ENCODE results near the gene GPR87.

GPR87 gene

GRCh38 chr3:151314593-151314992, 2.0 kb downstream of the GPR87 start:
- Histone ChIP-seq H3K4me2 (ENCODE audit: low read length) (no peak overlapping the region), H3F3A (ENCODE audit: insufficient read depth, low read length) (no peaks in the 10 kb centered on the region), H3K27ac (ENCODE audit: low read depth, low read length, poor library complexity, severe bottlenecking) (no peak overlapping the region), H3K36me3 (ENCODE audit: insufficient read depth, low read length) (no peaks in the 10 kb centered on the region), H3K9ac (ENCODE audit: low read length) (no peak overlapping the region), H3K4me3 (ENCODE audit: low read depth, low read length, poor library complexity, severe bottlenecking) (no peak overlapping the region), H3K79me2 (ENCODE audit: insufficient read depth, low read length) (no peaks in the 10 kb centered on the region), H3K4me1 (ENCODE audit: insufficient read depth, low read length, severe bottlenecking) (no peaks in the 10 kb centered on the region), H4K20me1 (ENCODE audit: insufficient read depth, low read length) (no peaks in the 10 kb centered on the region), H3K9me3 (ENCODE audit: low read length) (no peaks in the 10 kb centered on the region), H3K9me2 (ENCODE audit: low read depth, low read length) (no peaks in the 10 kb centered on the region), H3K27me3 (ENCODE audit: insufficient read depth, low read length) (no peaks in the 10 kb centered on the region), H2AFZ (ENCODE audit: low read length) (no peak overlapping the region)
- no peak for TF ChIP-seq EZH2 (IDR thresholded peaks at IDR 0.05; ENCODE audit: borderline replicate concordance, low read length)
- TF ChIP-seq, protein P1, sequence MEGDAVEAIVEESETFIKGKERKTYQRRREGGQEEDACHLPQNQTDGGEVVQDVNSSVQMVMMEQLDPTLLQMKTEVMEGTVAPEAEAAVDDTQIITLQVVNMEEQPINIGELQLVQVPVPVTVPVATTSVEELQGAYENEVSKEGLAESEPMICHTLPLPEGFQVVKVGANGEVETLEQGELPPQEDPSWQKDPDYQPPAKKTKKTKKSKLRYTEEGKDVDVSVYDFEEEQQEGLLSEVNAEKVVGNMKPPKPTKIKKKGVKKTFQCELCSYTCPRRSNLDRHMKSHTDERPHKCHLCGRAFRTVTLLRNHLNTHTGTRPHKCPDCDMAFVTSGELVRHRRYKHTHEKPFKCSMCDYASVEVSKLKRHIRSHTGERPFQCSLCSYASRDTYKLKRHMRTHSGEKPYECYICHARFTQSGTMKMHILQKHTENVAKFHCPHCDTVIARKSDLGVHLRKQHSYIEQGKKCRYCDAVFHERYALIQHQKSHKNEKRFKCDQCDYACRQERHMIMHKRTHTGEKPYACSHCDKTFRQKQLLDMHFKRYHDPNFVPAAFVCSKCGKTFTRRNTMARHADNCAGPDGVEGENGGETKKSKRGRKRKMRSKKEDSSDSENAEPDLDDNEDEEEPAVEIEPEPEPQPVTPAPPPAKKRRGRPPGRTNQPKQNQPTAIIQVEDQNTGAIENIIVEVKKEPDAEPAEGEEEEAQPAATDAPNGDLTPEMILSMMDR (IDR thresholded peaks at IDR 0.05; ENCODE audit: low read length) = no peak

- Histone ChIP-seq H3K9ac (ENCODE audit: low read length) (no peak overlapping the region), H3K27ac (ENCODE audit: low read depth, low read length, poor library complexity, severe bottlenecking) (no peak overlapping the region), H3F3A (ENCODE audit: insufficient read depth, low read length) (no peaks in the 10 kb centered on the region), H3K79me2 (ENCODE audit: insufficient read depth, low read length) (no peaks in the 10 kb centered on the region), H3K4me1 (ENCODE audit: insufficient read depth, low read length, severe bottlenecking) (no peaks in the 10 kb centered on the region), H2AFZ (ENCODE audit: low read length) (no peak overlapping the region), H4K20me1 (ENCODE audit: insufficient read depth, low read length) (no peaks in the 10 kb centered on the region), H3K27me3 (ENCODE audit: insufficient read depth, low read length) (no peaks in the 10 kb centered on the region), H3K4me3 (ENCODE audit: low read depth, low read length, poor library complexity, severe bottlenecking) (no peak overlapping the region), H3K36me3 (ENCODE audit: insufficient read depth, low read length) (no peaks in the 10 kb centered on the region), H3K9me3 (ENCODE audit: low read length) (no peaks in the 10 kb centered on the region), H3K4me2 (ENCODE audit: low read length) (no peak overlapping the region), H3K9me2 (ENCODE audit: low read depth, low read length) (no peaks in the 10 kb centered on the region)
- TF ChIP-seq, protein P1 (IDR thresholded peaks at IDR 0.05; ENCODE audit: low read length) = no peak
- TF ChIP-seq EZH2 (IDR thresholded peaks at IDR 0.05; ENCODE audit: borderline replicate concordance, low read length) = no peak
These were observed 2.5 kb downstream of the GPR87 start for GRCh38 chr3:151314137-151314536.

- Histone ChIP-seq H3K79me2 (ENCODE audit: insufficient read depth, low read length) (no peaks in the 10 kb centered on the region), H4K20me1 (ENCODE audit: insufficient read depth, low read length) (no peaks in the 10 kb centered on the region)
These were observed 3.6 kb downstream of the GPR87 start for GRCh38 chr3:151312972-151313371.

More at GRCh38 chr3:151312972-151313371, 3.6 kb downstream of the GPR87 start:
- Histone ChIP-seq H3K4me3 (ENCODE audit: low read depth, low read length, poor library complexity, severe bottlenecking) (no peak overlapping the region), H3K27ac (ENCODE audit: low read depth, low read length, poor library complexity, severe bottlenecking) (no peak overlapping the region), H3K27me3 (ENCODE audit: insufficient read depth, low read length) (no peaks in the 10 kb centered on the region), H3K9ac (ENCODE audit: low read length) (no peak overlapping the region), H3K9me3 (ENCODE audit: low read length) (no peaks in the 10 kb centered on the region), H3K36me3 (ENCODE audit: insufficient read depth, low read length) (no peaks in the 10 kb centered on the region), H3K4me2 (ENCODE audit: low read length) (no peak overlapping the region), H3F3A (ENCODE audit: insufficient read depth, low read length) (no peaks in the 10 kb centered on the region), H3K4me1 (ENCODE audit: insufficient read depth, low read length, severe bottlenecking) (no peaks in the 10 kb centered on the region), H2AFZ (ENCODE audit: low read length) (no peak overlapping the region), H3K9me2 (ENCODE audit: low read depth, low read length) (no peaks in the 10 kb centered on the region)
- TF ChIP-seq, protein P1 (IDR thresholded peaks at IDR 0.05; ENCODE audit: low read length) = no peak
- TF ChIP-seq EZH2 (IDR thresholded peaks at IDR 0.05; ENCODE audit: borderline replicate concordance, low read length) = no peak

Data from OCI-LY1 (cell line).